KOPT-K1 (cell line): ENCODE data around the gene FKBP3.
A peak's percentile ranks its signal among the peaks of the same experiment; 100 is the strongest.

Source experiments
- H3K27ac ChIP-seq: fragments of 200-600 bp; sonication (generic); 2 replicates; pipeline ENCODE4 v1.5.1; 2016; ENCODE audit warnings: antibody characterized with exemption, mild to moderate bottlenecking, low read depth, low read length; ENCODE audit not compliant: poor library complexity, severe bottlenecking
- H3K36me3 ChIP-seq: fragments of 200-600 bp; sonication (generic); 2 replicates; pipeline ENCODE4 v1.5.1; 2017; ENCODE audit warnings: antibody characterized with exemption, mild to moderate bottlenecking, low read length, moderate library complexity; ENCODE audit not compliant: insufficient read depth
- H3K9me3 ChIP-seq: fragments of 200-600 bp; sonication (generic); 2 replicates; pipeline ENCODE4 v1.5.1; 2017; ENCODE audit warnings: antibody characterized with exemption, low read length, mild to moderate bottlenecking; ENCODE audit not compliant: insufficient read depth, poor library complexity, severe bottlenecking

Gene FKBP3

GRCh38 chr14:45133683-45134050, 614 bp downstream of the FKBP3 start:
- Histone ChIP-seq H3K36me3 (peaks cover 8% of the 10 kb centered on the region), H3K9me3 (no peaks in the 10 kb centered on the region), H3K27ac (peak overlapping the region; percentile 84)

GRCh38 chr14:45128963-45129629, 5.2 kb downstream of the FKBP3 start:
- Histone ChIP-seq H3K36me3 (peaks cover 51% of the 10 kb centered on the region), H3K27ac (no peak overlapping the region), H3K9me3 (no peaks in the 10 kb centered on the region)

- Histone ChIP-seq H3K36me3 (peaks cover 85% of the 10 kb centered on the region), H3K27ac (no peak overlapping the region), H3K9me3 (no peaks in the 10 kb centered on the region)
Observed at GRCh38 chr14:45125754-45126153, 8.5 kb downstream of the FKBP3 start.

- Histone ChIP-seq H3K36me3 (peaks cover 97% of the 10 kb centered on the region), H3K9me3 (no peaks in the 10 kb centered on the region), H3K27ac (no peak overlapping the region)
Observed at GRCh38 chr14:45123271-45123670, 11.0 kb downstream of the FKBP3 start.

- no peak overlapping the region for H3K27ac ChIP-seq
- H3K36me3 ChIP-seq, result peaks cover 99% of the 10 kb centered on the region
Observed at GRCh38 chr14:45120096-45120495, 14.2 kb downstream of the FKBP3 start.

DNA sequence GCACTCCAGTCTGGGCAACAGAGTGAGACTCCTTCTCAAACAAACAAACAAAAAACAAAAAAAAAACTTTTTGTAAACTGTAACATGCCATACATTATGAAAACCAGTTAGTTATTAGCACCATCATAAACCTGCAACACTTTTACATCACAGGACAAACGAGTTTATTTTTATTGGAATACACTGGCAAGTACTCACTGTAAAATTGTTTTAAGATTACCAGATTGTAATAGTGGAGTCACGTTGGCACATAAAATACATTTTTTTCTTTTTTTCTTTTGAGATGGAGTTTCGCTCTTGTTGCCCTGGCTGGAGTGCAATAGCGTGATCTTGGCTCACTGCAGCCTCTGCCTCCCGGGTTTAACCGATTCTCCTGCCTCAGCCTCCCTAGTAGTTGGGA, 15.7 kb downstream of the FKBP3 start:
- Histone ChIP-seq H3K9me3 (no peaks in the 10 kb centered on the region), H3K27ac (no peak overlapping the region), H3K36me3 (peaks cover 100% of the 10 kb centered on the region)

More at GRCh38 chr14:45120096-45120495, 14.2 kb downstream of the FKBP3 start:
- no peaks in the 10 kb centered on the region for H3K9me3 ChIP-seq

GRCh38 chr14:45114327-45114726, 20.0 kb downstream of the FKBP3 start:
- H3K36me3 ChIP-seq, result peaks cover 100% of the 10 kb centered on the region
- H3K27ac ChIP-seq, result no peak overlapping the region
- no peaks in the 10 kb centered on the region for H3K9me3 ChIP-seq

DNA sequence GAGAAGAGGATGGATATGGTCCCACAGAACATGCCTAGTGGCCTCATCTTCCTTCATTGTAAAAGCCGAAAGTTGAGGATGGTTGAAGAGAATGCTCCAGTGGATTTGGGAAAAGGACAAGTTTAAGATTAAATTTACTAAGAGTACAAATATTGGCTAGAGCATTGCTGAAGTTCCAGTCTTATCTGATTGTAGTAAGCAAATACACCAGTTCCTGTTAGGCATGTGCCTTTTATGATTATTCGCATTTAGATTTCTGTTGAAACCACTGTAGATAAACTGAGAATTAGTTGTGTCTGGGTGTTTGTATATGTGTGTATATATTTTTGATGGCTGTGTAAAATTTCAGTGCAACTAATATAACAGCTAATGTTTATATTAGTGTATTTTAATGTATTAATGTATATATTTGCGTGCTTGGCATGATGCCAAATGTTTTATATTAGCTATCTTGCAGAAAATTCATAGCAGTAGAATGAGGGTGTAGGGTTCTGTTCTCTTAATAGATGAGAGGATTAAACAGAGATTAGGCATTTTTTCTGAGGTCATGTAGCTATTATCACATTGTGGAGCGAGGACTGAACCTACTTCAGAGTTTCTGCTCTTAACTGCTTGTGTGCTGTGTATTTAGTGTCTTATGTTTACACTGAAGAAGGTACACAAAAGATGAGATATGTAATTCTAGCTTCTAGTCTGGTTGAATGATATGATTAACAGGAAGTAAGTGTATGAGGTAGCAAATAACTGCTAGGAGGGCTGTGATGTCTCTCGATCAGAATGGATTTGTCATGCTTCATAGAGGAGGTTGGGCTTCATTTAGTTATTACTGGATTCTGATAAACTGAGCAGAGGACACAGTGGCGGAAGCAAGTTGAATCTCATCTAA, 21.1 kb downstream of the FKBP3 start:
- Histone ChIP-seq H3K27ac (no peak overlapping the region), H3K9me3 (no peaks in the 10 kb centered on the region), H3K36me3 (peaks cover 100% of the 10 kb centered on the region)

- no peak overlapping the region for H3K27ac ChIP-seq
- no peaks in the 10 kb centered on the region for H3K9me3 ChIP-seq
- peaks cover 99% of the 10 kb centered on the region for H3K36me3 ChIP-seq
Observed at GRCh38 chr14:45104561-45104960, 29.7 kb downstream of the FKBP3 start.

- no peaks in the 10 kb centered on the region for H3K9me3 ChIP-seq
- H3K36me3 ChIP-seq, result peaks cover 99% of the 10 kb centered on the region
- no peak overlapping the region for H3K27ac ChIP-seq
Observed at GRCh38 chr14:45103806-45104205, 30.5 kb downstream of the FKBP3 start.

DNA sequence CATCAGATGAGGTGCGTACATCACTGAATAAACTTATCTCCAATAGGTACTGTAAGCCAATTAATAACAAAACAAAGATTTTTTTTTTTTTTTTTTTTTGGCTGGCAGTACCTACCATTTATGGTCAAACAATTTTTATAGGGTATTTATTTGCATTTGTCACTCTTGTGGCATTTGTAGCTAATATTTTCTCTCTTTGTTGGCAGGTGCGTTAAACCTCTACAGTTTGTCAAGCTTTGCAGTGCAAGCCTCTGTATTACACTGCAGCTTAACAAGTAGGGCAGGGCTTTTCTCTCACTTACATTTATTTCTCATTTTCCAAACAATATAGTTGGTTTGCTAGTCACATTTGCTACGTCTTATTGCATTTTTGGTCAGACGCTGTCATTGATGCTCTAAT, 38.1 kb downstream of the FKBP3 start:
- Histone ChIP-seq H3K36me3 (peaks cover 73% of the 10 kb centered on the region), H3K27ac (no peak overlapping the region), H3K9me3 (no peaks in the 10 kb centered on the region)

DNA sequence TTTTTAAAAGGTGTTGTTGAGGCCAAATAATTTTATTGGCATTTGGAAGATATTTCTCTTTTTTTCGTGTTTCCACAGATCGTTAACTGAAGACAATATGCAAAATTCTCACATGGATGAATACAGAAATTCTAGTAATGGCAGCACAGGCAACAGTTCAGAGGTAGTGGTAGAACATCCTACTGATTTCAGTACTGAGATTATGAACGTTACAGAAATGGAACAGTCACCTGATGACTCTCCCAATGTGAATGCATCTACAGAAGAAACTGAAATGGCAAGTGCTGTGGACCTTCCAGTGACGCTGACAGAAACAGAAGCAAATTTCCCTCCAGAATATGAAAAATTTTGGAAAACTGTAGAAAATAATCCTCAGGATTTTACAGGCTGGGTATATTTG, 39.1 kb downstream of the FKBP3 start:
- peaks cover 73% of the 10 kb centered on the region for H3K36me3 ChIP-seq
- H3K27ac ChIP-seq, result no peak overlapping the region
- no peaks in the 10 kb centered on the region for H3K9me3 ChIP-seq

DNA sequence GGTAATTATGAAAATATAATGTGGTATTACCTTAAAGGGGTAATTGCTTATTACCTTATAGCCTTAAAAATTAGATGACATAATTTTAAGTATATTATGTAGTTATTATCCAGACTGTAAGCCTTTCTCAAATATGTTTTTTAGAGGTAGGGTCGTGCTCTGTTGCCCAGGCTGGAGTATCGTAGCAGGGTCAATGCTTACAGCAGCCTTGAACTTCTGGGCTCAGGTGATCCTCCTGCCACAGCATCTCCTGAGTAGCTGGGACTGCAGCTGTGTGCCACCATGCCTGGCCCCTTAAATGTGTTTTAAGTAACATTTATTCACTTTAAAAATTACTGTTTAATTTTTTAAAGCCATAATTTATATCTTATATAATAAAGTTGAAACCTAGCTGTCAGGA, 40.0 kb downstream of the FKBP3 start:
- Histone ChIP-seq H3K27ac (no peak overlapping the region), H3K36me3 (peaks cover 64% of the 10 kb centered on the region), H3K9me3 (no peaks in the 10 kb centered on the region)

DNA sequence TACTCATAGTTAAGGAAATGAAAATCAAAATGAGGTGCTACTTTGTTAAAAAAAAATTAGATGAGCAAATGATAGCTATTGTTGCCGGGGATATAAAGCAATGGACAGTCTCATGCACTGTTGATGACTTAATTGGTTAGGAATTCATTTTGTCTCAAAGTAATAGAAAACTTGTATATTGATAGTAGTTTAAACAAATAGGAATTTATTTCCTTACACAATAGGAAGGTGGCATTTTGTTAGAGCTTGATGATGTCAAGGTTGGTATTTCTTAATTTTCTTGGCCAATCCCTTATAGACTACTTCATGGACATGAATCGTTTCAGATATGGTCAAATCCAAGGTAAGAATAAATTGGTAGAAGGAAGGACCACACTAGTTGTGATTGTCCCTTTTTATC, 42.6 kb downstream of the FKBP3 start:
- peaks cover 46% of the 10 kb centered on the region for H3K36me3 ChIP-seq
- no peak overlapping the region for H3K27ac ChIP-seq
- H3K9me3 ChIP-seq, result no peaks in the 10 kb centered on the region

DNA sequence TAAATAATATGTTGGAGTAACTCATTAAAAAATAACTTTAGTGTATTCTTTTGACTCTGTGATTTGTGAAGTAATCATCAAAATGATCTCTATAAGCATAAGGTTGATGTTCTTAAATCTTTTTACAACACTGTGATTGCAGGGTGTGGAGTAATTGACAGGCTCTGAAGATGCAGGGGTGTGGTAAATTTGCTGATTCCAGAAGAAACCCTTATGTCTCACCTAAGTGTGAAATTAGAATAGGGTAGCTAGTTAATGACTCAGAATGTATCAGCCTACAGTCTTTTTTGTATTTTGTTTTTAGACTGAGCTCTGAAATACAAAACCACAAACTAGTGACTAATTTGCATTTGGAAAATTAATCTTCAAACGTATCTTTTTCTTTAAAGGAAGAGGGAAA, 44.5 kb downstream of the FKBP3 start:
- Histone ChIP-seq H3K36me3 (peaks cover 32% of the 10 kb centered on the region), H3K27ac (no peak overlapping the region), H3K9me3 (no peaks in the 10 kb centered on the region)

- Histone ChIP-seq H3K36me3 (peaks cover 11% of the 10 kb centered on the region; the same call in 1 of the 2 replicates), H3K9me3 (no peaks in the 10 kb centered on the region), H3K27ac (peak overlapping the region; percentile 79)
Observed at GRCh38 chr14:45084946-45085346, 49.3 kb downstream of the FKBP3 start.
